ENCODE results near the gene DBNL. TPM values are rescaled to one million over a fixed set of nuclear protein-coding genes. Genes with fewer than 3 reads are reported as not detected.

Gene DBNL
- polyA plus RNA-seq, 1 donor, result 37.0 TPM

DNA sequence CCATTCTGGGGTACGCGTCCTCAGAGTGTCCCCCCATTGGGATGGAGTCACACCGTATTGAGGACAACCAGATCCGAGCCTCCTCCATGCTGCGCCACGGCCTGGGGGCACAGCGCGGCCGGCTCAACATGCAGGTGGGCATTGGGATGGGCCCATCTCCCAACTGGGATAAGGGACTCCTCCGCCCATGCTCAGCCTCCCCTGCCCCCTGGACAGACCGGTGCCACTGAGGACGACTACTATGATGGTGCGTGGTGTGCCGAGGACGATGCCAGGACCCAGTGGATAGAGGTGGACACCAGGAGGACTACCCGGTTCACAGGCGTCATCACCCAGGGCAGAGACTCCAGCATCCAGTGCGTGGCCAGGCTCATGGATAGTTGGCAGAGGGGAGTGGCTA, 65.5 kb downstream of the DBNL start:
- no peak for DNase-seq (ENCODE audit: low read depth)

DNA sequence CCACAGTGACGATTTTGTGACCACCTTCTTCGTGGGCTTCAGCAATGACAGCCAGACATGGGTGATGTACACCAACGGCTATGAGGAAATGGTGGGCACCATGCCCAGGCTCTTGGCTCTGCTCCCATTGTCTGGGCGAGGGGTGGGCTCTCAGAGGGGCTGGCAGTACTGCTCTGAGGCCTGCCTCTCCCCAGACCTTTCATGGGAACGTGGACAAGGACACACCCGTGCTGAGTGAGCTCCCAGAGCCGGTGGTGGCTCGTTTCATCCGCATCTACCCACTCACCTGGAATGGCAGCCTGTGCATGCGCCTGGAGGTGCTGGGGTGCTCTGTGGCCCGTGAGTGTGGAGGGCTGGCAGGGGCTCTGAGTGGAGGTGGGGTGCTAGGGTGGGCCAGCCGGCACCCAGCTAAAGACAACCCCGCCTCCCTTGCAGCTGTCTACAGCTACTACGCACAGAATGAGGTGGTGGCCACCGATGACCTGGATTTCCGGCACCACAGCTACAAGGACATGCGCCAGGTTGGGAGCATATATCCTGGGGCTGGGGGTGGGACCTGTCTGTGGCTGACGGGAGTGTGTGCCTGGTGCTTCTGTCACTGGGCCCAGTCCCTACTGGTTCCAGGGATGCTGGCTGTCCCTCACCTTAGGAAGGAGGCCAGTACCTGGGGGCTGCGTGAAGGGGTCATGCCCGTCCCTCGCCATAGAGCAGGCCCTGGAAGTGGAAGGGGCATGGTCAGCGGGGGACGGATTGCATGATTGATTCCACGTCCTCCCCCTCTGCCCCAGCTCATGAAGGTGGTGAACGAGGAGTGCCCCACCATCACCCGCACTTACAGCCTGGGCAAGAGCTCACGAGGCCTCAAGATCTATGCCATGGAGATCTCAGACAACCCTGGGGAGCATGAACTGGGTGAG, 66.5 kb downstream of the DBNL start:
- no peak for DNase-seq (ENCODE audit: low read depth)

Other genes starting within 250 kb of the DBNL start
- 77.3 TPM for gene MRPS24, start 175.2 kb upstream of the DBNL start, polyA plus RNA-seq (ENCODE audit: insufficient read length)
- 17.1 TPM for gene URGCP, start 138.1 kb upstream of the DBNL start, polyA plus RNA-seq (ENCODE audit: insufficient read length)
- gene UBE2D4, start 118.3 kb upstream of the DBNL start, polyA plus RNA-seq (ENCODE audit: insufficient read length), result 19.1 TPM
- 1.6 TPM for gene SPDYE1, start 46.8 kb upstream of the DBNL start, polyA plus RNA-seq (ENCODE audit: insufficient read length)
- gene PGAM2, start 20.9 kb downstream of the DBNL start, polyA plus RNA-seq (ENCODE audit: insufficient read length), result 366 TPM
- gene POLM, start 37.8 kb downstream of the DBNL start, polyA plus RNA-seq (ENCODE audit: insufficient read length), result 17.0 TPM
- gene AEBP1, start 59.6 kb downstream of the DBNL start, polyA plus RNA-seq (ENCODE audit: insufficient read length), result 65.4 TPM
- 75.6 TPM for gene POLD2, start 78.8 kb downstream of the DBNL start, polyA plus RNA-seq (ENCODE audit: insufficient read length)
- gene MYL7, start 96.6 kb downstream of the DBNL start, polyA plus RNA-seq (ENCODE audit: insufficient read length), result 7.0 TPM
- gene GCK, start 144.7 kb downstream of the DBNL start, polyA plus RNA-seq (ENCODE audit: insufficient read length), result 5.0 TPM
- gene YKT6, start 156.3 kb downstream of the DBNL start, polyA plus RNA-seq (ENCODE audit: insufficient read length), result 74.5 TPM

All from forelimb muscle (tissue), 1 donor.